Lower leg skin (tissue), 3 donors: ENCODE results near the gene FAM229A.
"Not testable (repeated sequence)": the region's sequence is repeated elsewhere in the genome, so short reads cannot be mapped to it uniquely, and the experiment has no call there.

Experiments used
- CTCF ChIP-seq, 3 donors: fragments of 450-650 bp; IDR thresholded peaks; one replicate each; pipeline ENCODE4 v1.5.1; 2016; ENCODE audit warnings: antibody characterized with exemption in 3 of 3, mild to moderate bottlenecking in 3 of 3, moderate library complexity in 2 of 3
- POLR2A ChIP-seq, 2 donors: fragments of 450-650 bp; IDR thresholded peaks; one replicate each; pipeline ENCODE4 v1.6.1; 2016 to 2017; ENCODE audit warnings: antibody characterized with exemption in 2 of 2, mild to moderate bottlenecking in 1 of 2, moderate library complexity in 1 of 2

GRCh38 chr1:32355778-32356177 lies 6.5 kb downstream of the FAM229A start:
- TF ChIP-seq CTCF, POLR2A (IDR thresholded peaks at IDR 0.05): not testable (repeated sequence)
